IPS-18c (cell line): ENCODE measurements around the gene TMEM184B.

Source experiments
- H3K4me3 ChIP-seq: 2 replicates; pipeline ENCODE4 v1.7.0; 2013; ENCODE audit warnings: low read depth, mild to moderate bottlenecking, low read length, moderate library complexity; ENCODE audit not compliant: insufficient read depth
- H3K9me3 ChIP-seq: one replicate; pipeline ENCODE4 v1.6.1; 2013; ENCODE audit warnings: mild to moderate bottlenecking, low read length, moderate library complexity; ENCODE audit not compliant: control insufficient read depth, insufficient read depth

The TMEM184B gene

GRCh38 chr22:38291201-38291777 lies 18.5 kb upstream of the TMEM184B start:
- no peak overlapping the region for H3K4me3 ChIP-seq
- H3K9me3 ChIP-seq = no peaks in the 10 kb centered on the region

- no peaks in the 10 kb centered on the region for H3K9me3 ChIP-seq
- no peak overlapping the region for H3K4me3 ChIP-seq
Measured at GRCh38 chr22:38290347-38290746, 17.5 kb upstream of the TMEM184B start.

GRCh38 chr22:38289583-38290082 lies 16.8 kb upstream of the TMEM184B start:
- H3K4me3 ChIP-seq = no peak overlapping the region
- no peaks in the 10 kb centered on the region for H3K9me3 ChIP-seq

- Histone ChIP-seq H3K4me3 (no peak overlapping the region), H3K9me3 (no peaks in the 10 kb centered on the region)
Measured at GRCh38 chr22:38286915-38287669, 14.3 kb upstream of the TMEM184B start.

GRCh38 chr22:38285018-38285417 lies 12.2 kb upstream of the TMEM184B start:
- no peaks in the 10 kb centered on the region for H3K9me3 ChIP-seq
- H3K4me3 ChIP-seq = no peak overlapping the region

DNA sequence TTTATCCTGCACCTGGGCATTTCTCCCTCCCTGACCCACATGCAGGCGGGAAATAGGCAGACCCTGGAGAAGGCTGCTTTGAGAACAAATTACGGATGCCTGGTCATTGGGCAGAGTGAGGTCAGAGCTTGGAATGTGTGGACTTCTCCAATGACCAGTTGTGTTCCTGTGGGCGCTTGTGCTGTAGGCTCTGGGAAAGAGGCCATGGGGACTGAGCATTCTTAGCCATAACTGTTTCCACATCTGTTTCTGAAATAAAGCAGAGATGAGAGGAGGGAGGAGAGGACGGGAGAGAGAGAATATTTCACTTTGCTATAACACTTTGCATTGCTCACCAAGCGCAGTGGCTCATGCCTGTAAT lies 11.2 kb upstream of the TMEM184B start:
- Histone ChIP-seq H3K4me3 (no peak overlapping the region), H3K9me3 (no peaks in the 10 kb centered on the region)

- Histone ChIP-seq H3K4me3 (no peak overlapping the region), H3K9me3 (no peaks in the 10 kb centered on the region)
Measured at GRCh38 chr22:38282397-38282796, 9.6 kb upstream of the TMEM184B start.

- no peak overlapping the region for H3K4me3 ChIP-seq
- peaks cover 2% of the 10 kb centered on the region for H3K9me3 ChIP-seq
Measured at GRCh38 chr22:38276166-38276565, 3.4 kb upstream of the TMEM184B start.

DNA sequence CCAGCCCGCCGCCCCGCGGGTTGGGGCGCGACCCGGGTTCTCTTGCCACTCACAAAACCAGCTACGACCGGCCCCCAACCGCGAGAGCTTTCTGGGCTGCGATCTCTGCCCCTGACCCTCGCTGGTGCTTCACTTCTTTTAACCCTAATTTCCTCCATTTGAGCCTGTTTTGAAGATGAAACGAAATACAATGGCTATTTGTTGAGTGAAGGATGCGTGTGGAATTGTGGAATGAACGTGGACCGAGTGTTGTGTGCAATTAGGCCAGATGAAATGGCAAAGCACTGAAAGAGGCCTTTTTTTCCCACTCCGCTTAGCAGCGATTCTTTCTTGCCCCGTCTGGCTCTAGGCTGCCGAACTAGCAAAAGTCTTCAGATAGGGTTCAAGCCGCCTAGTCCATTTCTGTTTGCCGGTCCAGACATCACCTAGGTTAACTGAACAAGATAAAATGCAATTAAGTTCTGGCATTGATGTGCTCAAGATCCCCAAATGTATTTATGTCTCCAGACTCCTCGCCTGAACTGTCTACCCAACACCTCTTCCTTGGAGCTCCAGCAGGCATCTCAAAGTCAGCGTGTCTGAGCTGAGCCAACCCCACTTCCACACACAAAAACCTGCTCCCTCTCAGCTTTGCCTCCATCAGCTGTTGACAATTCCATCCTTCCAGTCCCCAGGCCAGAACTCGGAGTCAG lies 471 bp upstream of the TMEM184B start:
- peak overlapping the region; percentile 29; the same call in 1 of the 2 replicates for H3K4me3 ChIP-seq
- peaks cover 2% of the 10 kb centered on the region for H3K9me3 ChIP-seq

- Histone ChIP-seq H3K9me3 (peaks cover 2% of the 10 kb centered on the region), H3K4me3 (peak overlapping the region; percentile 78)
Measured at GRCh38 chr22:38271927-38272372, 860 bp downstream of the TMEM184B start.

GRCh38 chr22:38271101-38271500 lies 1.7 kb downstream of the TMEM184B start:
- Histone ChIP-seq H3K4me3 (no peak overlapping the region), H3K9me3 (no peaks in the 10 kb centered on the region)

DNA sequence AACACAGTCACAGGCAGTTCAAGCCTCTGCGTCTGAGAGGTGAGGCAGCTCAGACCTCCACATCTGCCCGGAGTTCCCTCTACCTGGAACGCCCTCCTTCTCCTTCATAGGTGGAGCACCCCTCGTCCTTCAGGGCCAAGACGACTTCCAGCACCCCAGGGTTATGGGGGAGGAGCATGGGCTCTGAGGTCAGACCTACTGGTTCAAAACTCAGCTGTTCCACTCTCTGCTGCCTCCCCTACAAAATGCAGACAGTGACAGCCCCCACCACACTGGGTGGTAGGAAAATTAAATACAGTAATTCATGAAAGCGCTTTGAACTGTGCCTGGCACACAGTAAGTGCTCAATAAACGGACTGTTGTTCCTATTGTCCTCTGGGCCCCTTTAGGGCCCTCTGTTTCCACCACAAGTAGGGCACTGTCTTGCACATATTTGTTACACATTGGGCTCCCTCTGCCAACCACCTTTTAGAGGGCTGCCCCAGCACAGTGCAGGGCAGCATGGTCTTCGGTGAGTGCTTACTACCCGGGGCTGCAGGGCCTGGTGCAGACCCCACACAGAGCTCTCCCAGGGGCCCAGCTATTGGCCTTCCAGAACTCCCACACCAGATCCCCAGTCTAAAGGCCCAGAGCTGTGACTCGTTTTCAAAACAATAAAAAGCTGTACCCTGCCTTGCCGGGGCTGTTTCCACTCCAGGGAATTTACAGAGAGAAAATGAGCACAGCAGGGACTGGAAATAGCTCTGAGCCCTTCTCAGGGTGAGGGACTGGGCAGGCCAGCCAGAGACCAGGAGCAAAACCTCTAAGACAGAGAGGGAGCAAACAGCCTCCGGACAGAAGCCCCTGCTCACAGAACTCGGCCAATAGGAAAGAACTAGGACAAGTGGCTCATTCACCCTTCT lies 2.5 kb downstream of the TMEM184B start:
- Histone ChIP-seq H3K4me3 (no peak overlapping the region), H3K9me3 (no peaks in the 10 kb centered on the region)

- H3K4me3 ChIP-seq = no peak overlapping the region
- no peaks in the 10 kb centered on the region for H3K9me3 ChIP-seq
Measured at GRCh38 chr22:38269466-38269865, 3.3 kb downstream of the TMEM184B start.

DNA sequence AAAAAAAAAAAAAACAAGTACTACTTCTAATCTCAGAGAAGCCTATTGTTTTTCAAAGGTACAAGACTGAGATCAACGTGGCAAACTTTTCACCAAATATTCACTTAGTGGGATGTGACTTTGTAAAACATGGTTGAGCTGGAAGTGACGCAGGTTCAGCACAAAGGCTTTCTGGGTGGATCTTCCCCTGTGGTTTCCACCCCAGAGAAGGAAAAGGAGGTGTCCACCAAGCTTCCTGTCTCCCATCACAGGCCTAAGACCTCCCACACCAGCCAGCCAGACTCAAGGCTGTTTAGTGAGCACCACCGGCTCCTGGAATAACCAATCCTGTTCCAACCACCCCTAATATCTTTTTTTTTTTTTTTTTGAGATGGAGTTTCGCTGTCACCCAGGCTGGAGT lies 5.7 kb downstream of the TMEM184B start:
- no peaks in the 10 kb centered on the region for H3K9me3 ChIP-seq
- H3K4me3 ChIP-seq = no peak overlapping the region

DNA sequence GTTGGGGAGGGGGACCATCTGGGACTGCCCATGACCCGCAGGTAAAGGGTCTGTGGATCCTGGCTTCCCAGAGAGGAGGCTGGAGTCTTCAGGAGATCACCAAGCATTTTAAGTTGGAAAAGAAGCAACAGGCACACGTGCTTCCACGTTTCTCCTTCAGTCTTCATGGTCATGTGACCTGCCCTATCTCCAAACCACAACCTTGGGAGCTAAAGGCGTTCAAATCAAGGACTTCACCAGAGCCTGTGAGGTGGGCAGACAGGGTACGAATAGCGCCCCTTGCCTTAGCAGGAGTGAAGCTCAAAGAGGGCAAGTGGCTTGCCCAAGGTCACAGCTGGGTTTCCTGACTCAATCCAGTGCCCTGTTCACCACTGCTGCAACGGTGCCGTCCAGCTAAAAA lies 6.7 kb downstream of the TMEM184B start:
- H3K4me3 ChIP-seq = no peak overlapping the region

GRCh38 chr22:38264322-38264843 lies 8.4 kb downstream of the TMEM184B start:
- no peak overlapping the region for H3K4me3 ChIP-seq

More for the DNA sequence above, 6.7 kb downstream of the TMEM184B start:
- no peaks in the 10 kb centered on the region for H3K9me3 ChIP-seq

More at GRCh38 chr22:38264322-38264843, 8.4 kb downstream of the TMEM184B start:
- H3K9me3 ChIP-seq = no peaks in the 10 kb centered on the region
